ENCODE measurements around the gene KCTD14.
"Not testable (repeated sequence)": the region's sequence is repeated elsewhere in the genome, so short reads cannot be mapped to it uniquely, and the experiment has no call there.

KCTD14 gene

GRCh38 chr11:78023426-78023825, 350 bp upstream of the KCTD14 start:
- DNase-seq (ENCODE audit: low spot score): no peak

- DNase-seq (ENCODE audit: low spot score): no peak
These were observed 1.5 kb downstream of the KCTD14 start for GRCh38 chr11:78021611-78022010.

- no peak for DNase-seq (ENCODE audit: low spot score)
These were observed 2.8 kb downstream of the KCTD14 start for GRCh38 chr11:78020246-78020645.

- no peak for DNase-seq (ENCODE audit: low spot score)
These were observed 3.3 kb downstream of the KCTD14 start for GRCh38 chr11:78019808-78020207.

- no peak for DNase-seq (ENCODE audit: low spot score)
These were observed 7.2 kb downstream of the KCTD14 start for GRCh38 chr11:78015878-78016277.

- DNase-seq (ENCODE audit: low spot score): not testable (repeated sequence)
These were observed 8.0 kb downstream of the KCTD14 start for GRCh38 chr11:78014937-78015520.

- DNase-seq (ENCODE audit: low spot score): no peak
These were observed 11.8 kb downstream of the KCTD14 start for GRCh38 chr11:78011301-78011700.

- no peak for DNase-seq (ENCODE audit: low spot score)
These were observed 12.3 kb downstream of the KCTD14 start for GRCh38 chr11:78010755-78011154.

- DNase-seq (ENCODE audit: low spot score): no peak
These were observed 12.8 kb downstream of the KCTD14 start for GRCh38 chr11:78010304-78010703.

GRCh38 chr11:78009062-78009461, 14.0 kb downstream of the KCTD14 start:
- no peak for DNase-seq (ENCODE audit: low spot score)

- peak; percentile 59 for DNase-seq (ENCODE audit: low spot score)
These were observed 22.9 kb downstream of the KCTD14 start for GRCh38 chr11:78000193-78000592.

GRCh38 chr11:77999446-78000030, 23.5 kb downstream of the KCTD14 start:
- DNase-seq (ENCODE audit: low spot score): no peak

- peak; percentile 96 for DNase-seq (ENCODE audit: low spot score)
These were observed 28.4 kb downstream of the KCTD14 start, which contains the start of gene INTS4 for GRCh38 chr11:77994434-77995362. TSS of gene INTS4 (minus strand) at chr11:77994668. CDS start at chr11:77994643, 25 bp downstream.

- DNase-seq (ENCODE audit: low spot score): no peak
These were observed 29.2 kb downstream of the KCTD14 start for GRCh38 chr11:77993902-77994301.

GRCh38 chr11:77990981-77991380, 32.1 kb downstream of the KCTD14 start:
- no peak for DNase-seq (ENCODE audit: low spot score)

- DNase-seq (ENCODE audit: low spot score): not testable (repeated sequence)
These were observed 36.6 kb downstream of the KCTD14 start for GRCh38 chr11:77986456-77986855.

GRCh38 chr11:77981346-77981947, 41.6 kb downstream of the KCTD14 start:
- no peak for DNase-seq (ENCODE audit: low spot score)

- no peak for DNase-seq (ENCODE audit: low spot score)
These were observed 54.7 kb downstream of the KCTD14 start for GRCh38 chr11:77968337-77968736.

- DNase-seq (ENCODE audit: low spot score): no peak
These were observed 55.3 kb downstream of the KCTD14 start for GRCh38 chr11:77967753-77968152.

- DNase-seq (ENCODE audit: low spot score): no peak
These were observed 56.0 kb downstream of the KCTD14 start for GRCh38 chr11:77967121-77967520.

- DNase-seq (ENCODE audit: low spot score): no peak
These were observed 56.7 kb downstream of the KCTD14 start for GRCh38 chr11:77966338-77966737.

All from hematopoietic multipotent progenitor cell treated with erythropoietin and hydrocortisone succinate and interleukin-3 and kit ligand, for 15 days (in vitro differentiated cells).